HEK293T (cell line): ENCODE results near the gene TNNI3.
"Not testable (repeated sequence)": the region's sequence is repeated elsewhere in the genome, so short reads cannot be mapped to it uniquely, and the experiment has no call there.

Experiments used
- ARNT ChIP-seq: fragments of 450-650 bp; IDR thresholded peaks from 2 replicates; pipeline ENCODE4 v1.6.1; 2017; ENCODE audit warnings: mild to moderate bottlenecking
- FOXM1 ChIP-seq: fragments of 450-650 bp; IDR thresholded peaks from 2 replicates; pipeline ENCODE4 v1.6.1; 2017; ENCODE audit warnings: mild to moderate bottlenecking, borderline replicate concordance
- NFRKB ChIP-seq: fragments of 450-650 bp; IDR thresholded peaks from 2 replicates; pipeline ENCODE4 v1.6.1; 2016; ENCODE audit warnings: mild to moderate bottlenecking, moderate library complexity
- SUZ12 ChIP-seq: fragments of 450-650 bp; IDR thresholded peaks from 2 replicates; pipeline ENCODE4 v1.6.1; 2016; ENCODE audit warnings: mild to moderate bottlenecking
- TARDBP ChIP-seq: fragments of 450-650 bp; IDR thresholded peaks from 2 replicates; pipeline ENCODE4 v1.6.1; 2016
- TF ChIP-seq, protein P1 (sequence below): fragments of 450-650 bp; IDR thresholded peaks from 2 replicates; pipeline ENCODE4 v1.6.1; 2016

- not testable (repeated sequence) for TF ChIP-seq SUZ12, ARNT, FOXM1, NFRKB, TARDBP
- TF ChIP-seq, protein P1, sequence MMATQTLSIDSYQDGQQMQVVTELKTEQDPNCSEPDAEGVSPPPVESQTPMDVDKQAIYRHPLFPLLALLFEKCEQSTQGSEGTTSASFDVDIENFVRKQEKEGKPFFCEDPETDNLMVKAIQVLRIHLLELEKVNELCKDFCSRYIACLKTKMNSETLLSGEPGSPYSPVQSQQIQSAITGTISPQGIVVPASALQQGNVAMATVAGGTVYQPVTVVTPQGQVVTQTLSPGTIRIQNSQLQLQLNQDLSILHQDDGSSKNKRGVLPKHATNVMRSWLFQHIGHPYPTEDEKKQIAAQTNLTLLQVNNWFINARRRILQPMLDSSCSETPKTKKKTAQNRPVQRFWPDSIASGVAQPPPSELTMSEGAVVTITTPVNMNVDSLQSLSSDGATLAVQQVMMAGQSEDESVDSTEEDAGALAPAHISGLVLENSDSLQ = not testable (repeated sequence)
These were observed 50.3 kb downstream of the TNNI3 start for GRCh38 chr19:55107252-55107651.
